K562 treated with DMSO at 1 percent for 48 hours (cell line): ENCODE results near the gene IGF2. TPM values are rescaled to one million over a fixed set of nuclear protein-coding genes. Genes with fewer than 3 reads are reported as not detected.

Experiments
- total RNA-seq: library from RNA; unstranded; fragments of 300-600 nt; gene quantifications from 2 replicates; pipeline ENCODE4 v1.2.3, GENCODE V29; 2022; ENCODE audit warnings: low replicate concordance; ENCODE audit errors: extremely low read depth

Gene IGF2
- not detected in 2 replicates for total RNA-seq

DNA sequence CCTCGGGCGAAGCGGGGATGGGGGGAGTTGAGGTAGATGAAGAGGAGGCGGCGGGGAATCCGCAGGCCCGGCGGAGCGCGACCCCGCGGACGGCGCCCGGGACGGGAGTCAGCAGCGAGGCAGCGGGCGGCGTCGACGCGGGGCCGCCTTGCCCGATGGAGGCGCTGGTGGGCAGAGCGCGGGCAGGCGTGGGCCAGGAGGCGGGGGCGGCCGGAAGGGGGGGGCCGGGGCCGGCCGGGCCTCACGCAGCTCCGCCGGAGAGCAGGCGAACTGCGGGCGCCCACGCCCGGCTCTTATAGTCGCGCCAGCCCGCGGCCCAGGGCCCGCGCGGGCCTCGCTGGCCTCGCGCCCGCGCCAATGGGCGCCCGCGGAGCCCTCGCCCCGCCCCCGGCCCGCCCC lies at the start of gene IGF2:
Gene IGF2, minus strand, starts transcription at position 267 of the 399 bp plus-strand sequence. CDS start 3,866 bp downstream, outside the sequence.

GRCh38 chr11:2171591-2172003 lies 32.4 kb upstream of the IGF2 start, which contains the start of gene TH:
Gene TH (minus strand): TSS chr11:2171815. CDS start chr11:2171786, 29 bp downstream.

GRCh38 chr11:2160736-2161259 lies 21.6 kb upstream of the IGF2 start, which contains the start of gene INS:
Gene INS (minus strand): TSS chr11:2161209. CDS start chr11:2160971, 238 bp downstream.

Other genes with a start within 250 kb of the IGF2 start
- not detected in 2 replicates for gene PRR33, start 247.5 kb downstream of the IGF2 start, total RNA-seq
- gene TNNT3, start 219.7 kb downstream of the IGF2 start, total RNA-seq: not detected in 2 replicates
- gene MRPL23, start 192.1 kb downstream of the IGF2 start, total RNA-seq: not detected in 2 replicates
- gene H19, start 141.5 kb downstream of the IGF2 start, total RNA-seq: not detected in 2 replicates
- gene INS, start 21.8 kb upstream of the IGF2 start, total RNA-seq: not detected in 2 replicates
- gene TH, start 32.4 kb upstream of the IGF2 start, total RNA-seq: not detected in 2 replicates
- not detected in 2 replicates for gene ASCL2, start 131.2 kb upstream of the IGF2 start, total RNA-seq
- gene C11orf21, start 162.5 kb upstream of the IGF2 start, total RNA-seq: not detected in 2 replicates
- not detected in 2 replicates for gene TSPAN32, start 162.6 kb upstream of the IGF2 start, total RNA-seq
- gene CD81, start 237.9 kb upstream of the IGF2 start, total RNA-seq: not detected in 2 replicates